Activated T-cell treated with anti-CD3 and anti-CD28 coated beads, Interleukin-2, amount 50 U/mL, for 72 hours (primary cell): ENCODE results near the gene SOCS1. TPM values are rescaled to one million over a fixed set of nuclear protein-coding genes. Genes with fewer than 3 reads are reported as not detected.

Experiments used
- ATAC-seq, 2 donors: fragments of 150-1000 bp; cut with Tn5 transposase; replicated peaks in 1 of 2; 2 replicates each; pipeline ENCODE4 v1.10.0; 2021; ENCODE audit warnings: moderate library complexity in 2 of 2, mild to moderate bottlenecking in 1 of 2
- DNase-seq, 2 donors: peaks; one replicate each; pipeline ENCODE4 v3.0.0; 2021 to 2022; ENCODE audit warnings: mixed read lengths in 1 of 2
- H3K27ac Mint-ChIP-seq: one replicate; pipeline ENCODE4 v1.8.0; 2022; ENCODE audit warnings: mild to moderate bottlenecking, moderate library complexity, mixed read lengths
- H3K27me3 Mint-ChIP-seq: one replicate; pipeline ENCODE4 v1.8.0; 2022; ENCODE audit warnings: low read depth, mixed read lengths
- H3K36me3 Mint-ChIP-seq, 2 donors: one replicate each; pipeline ENCODE4 v1.8.0; 2022; ENCODE audit warnings: mixed read lengths in 2 of 2, mild to moderate bottlenecking in 1 of 2; ENCODE audit not compliant: insufficient read depth in 2 of 2
- H3K4me1 Mint-ChIP-seq: one replicate; pipeline ENCODE4 v1.8.0; 2022; ENCODE audit warnings: low read depth, mixed read lengths
- H3K4me3 Mint-ChIP-seq, 2 donors: one replicate each; pipeline ENCODE4 v1.8.0; 2022; ENCODE audit warnings: mild to moderate bottlenecking in 2 of 2, mixed read lengths in 2 of 2, moderate library complexity in 2 of 2
- H3K9me3 Mint-ChIP-seq, 2 donors: one replicate each; pipeline ENCODE4 v1.8.0; 2022; ENCODE audit warnings: mixed read lengths in 2 of 2
- total RNA-seq, 2 donors: library from RNA; stranded (reverse); gene quantifications; one replicate each; pipeline ENCODE4 v1.2.3, GENCODE V29; 2022

SOCS1 gene
- total RNA-seq, 2 donors from 2014 or later = 93.7 to 126 TPM

GRCh38 chr16:11277607-11278337, 21.8 kb upstream of the SOCS1 start:
- no peak overlapping the region for H3K27ac Mint-ChIP-seq
- H3K4me3 Mint-ChIP-seq = no peak overlapping the region
- H3K36me3 Mint-ChIP-seq = no peaks in the 10 kb centered on the region
- peaks cover 7% of the 10 kb centered on the region for H3K27me3 Mint-ChIP-seq
- DNase-seq = no peak
- ATAC-seq = no peak
- H3K9me3 Mint-ChIP-seq = no peaks in the 10 kb centered on the region
- peaks cover 5% of the 10 kb centered on the region for H3K4me1 Mint-ChIP-seq

GRCh38 chr16:11276896-11277593, 21.0 kb upstream of the SOCS1 start:
- no peaks in the 10 kb centered on the region for H3K36me3 Mint-ChIP-seq
- DNase-seq (no peak), ATAC-seq (no peak)
- H3K9me3 Mint-ChIP-seq = no peaks in the 10 kb centered on the region
- peaks cover 2% of the 10 kb centered on the region for H3K4me1 Mint-ChIP-seq
- H3K27me3 Mint-ChIP-seq = peaks cover 2% of the 10 kb centered on the region
- H3K27ac Mint-ChIP-seq = no peak overlapping the region
- no peak overlapping the region for H3K4me3 Mint-ChIP-seq

- Mint-ChIP-seq H3K4me1 (no peaks in the 10 kb centered on the region), H3K36me3 (no peaks in the 10 kb centered on the region), H3K9me3 (no peaks in the 10 kb centered on the region), H3K27ac (no peak within 1 kb of the TSS), H3K4me3 (no peak within 1 kb of the TSS), H3K27me3 (no peaks in the 10 kb centered on the region)
- DNase-seq (no peak), ATAC-seq (no peak)
Observed at GRCh38 chr16:11276143-11276895, 20.3 kb upstream of the SOCS1 start, which contains the start of gene PRM2. Gene PRM2, minus strand, starts transcription at chr16:11276480. Its CDS starts 110 bp downstream, at chr16:11276370.

GRCh38 chr16:11274964-11275363, 19.0 kb upstream of the SOCS1 start:
- DNase-seq (no peak), ATAC-seq (no peak)
- no peaks in the 10 kb centered on the region for H3K4me1 Mint-ChIP-seq
- no peaks in the 10 kb centered on the region for H3K27me3 Mint-ChIP-seq
- H3K4me3 Mint-ChIP-seq = no peak overlapping the region
- H3K27ac Mint-ChIP-seq = no peak overlapping the region
- no peaks in the 10 kb centered on the region for H3K9me3 Mint-ChIP-seq
- no peaks in the 10 kb centered on the region for H3K36me3 Mint-ChIP-seq

- no peaks in the 10 kb centered on the region for H3K36me3 Mint-ChIP-seq
- no peak for DNase-seq
- no peaks in the 10 kb centered on the region for H3K9me3 Mint-ChIP-seq
- H3K27ac Mint-ChIP-seq = no peak overlapping the region
- no peak overlapping the region for H3K4me3 Mint-ChIP-seq
- no peaks in the 10 kb centered on the region for H3K4me1 Mint-ChIP-seq
- no peak for ATAC-seq
- H3K27me3 Mint-ChIP-seq = no peaks in the 10 kb centered on the region
Observed at GRCh38 chr16:11273721-11274324, 17.8 kb upstream of the SOCS1 start.

GRCh38 chr16:11272921-11273720, 17.1 kb upstream of the SOCS1 start, which contains the start of gene PRM3:
Gene PRM3, minus strand, starts transcription at chr16:11273629. Its CDS starts 34 bp downstream, at chr16:11273595.
- ATAC-seq = no peak
- H3K36me3 Mint-ChIP-seq = no peaks in the 10 kb centered on the region

GRCh38 chr16:11272484-11272883, 16.5 kb upstream of the SOCS1 start:
- H3K4me1 Mint-ChIP-seq = no peaks in the 10 kb centered on the region
- DNase-seq = no peak
- no peaks in the 10 kb centered on the region for H3K27me3 Mint-ChIP-seq
- no peaks in the 10 kb centered on the region for H3K9me3 Mint-ChIP-seq
- H3K27ac Mint-ChIP-seq = no peak overlapping the region
- no peaks in the 10 kb centered on the region for H3K36me3 Mint-ChIP-seq
- ATAC-seq = no peak
- H3K4me3 Mint-ChIP-seq = no peak overlapping the region

More at GRCh38 chr16:11272921-11273720, 17.1 kb upstream of the SOCS1 start, which contains the start of gene PRM3:
- no peaks in the 10 kb centered on the region for H3K4me1 Mint-ChIP-seq
- no peak for DNase-seq
- H3K4me3 Mint-ChIP-seq = no peak within 1 kb of the TSS
- H3K27me3 Mint-ChIP-seq = no peaks in the 10 kb centered on the region
- no peak within 1 kb of the TSS for H3K27ac Mint-ChIP-seq
- H3K9me3 Mint-ChIP-seq = no peaks in the 10 kb centered on the region

- no peak overlapping the region for H3K4me3 Mint-ChIP-seq
- no peak for DNase-seq
- H3K9me3 Mint-ChIP-seq = no peaks in the 10 kb centered on the region
- no peaks in the 10 kb centered on the region for H3K4me1 Mint-ChIP-seq
- no peak for ATAC-seq
- no peaks in the 10 kb centered on the region for H3K36me3 Mint-ChIP-seq
- H3K27me3 Mint-ChIP-seq = no peaks in the 10 kb centered on the region
- H3K27ac Mint-ChIP-seq = no peak overlapping the region
Observed at GRCh38 chr16:11271610-11272009, 15.6 kb upstream of the SOCS1 start.

- Mint-ChIP-seq H3K4me1 (no peaks in the 10 kb centered on the region), H3K27me3 (no peaks in the 10 kb centered on the region), H3K4me3 (no peak overlapping the region), H3K27ac (no peak overlapping the region), H3K36me3 (no peaks in the 10 kb centered on the region), H3K9me3 (no peaks in the 10 kb centered on the region)
- ATAC-seq (no peak), DNase-seq (no peak)
Observed at GRCh38 chr16:11270602-11271162, 14.7 kb upstream of the SOCS1 start.

GRCh38 chr16:11268921-11269375, 12.9 kb upstream of the SOCS1 start, which contains the start of gene TNP2:
Gene TNP2, minus strand, starts transcription at chr16:11269325. Its CDS starts 63 bp downstream, at chr16:11269262.
- Mint-ChIP-seq H3K27ac (no peak within 1 kb of the TSS), H3K9me3 (no peaks in the 10 kb centered on the region), H3K4me1 (peaks cover 11% of the 10 kb centered on the region), H3K27me3 (no peaks in the 10 kb centered on the region), H3K4me3 (no peak within 1 kb of the TSS), H3K36me3 (no peaks in the 10 kb centered on the region)
- no peak for ATAC-seq
- DNase-seq = no peak

GRCh38 chr16:11265124-11265523, 9.1 kb upstream of the SOCS1 start:
- H3K4me3 Mint-ChIP-seq = no peak overlapping the region
- peaks cover 43% of the 10 kb centered on the region for H3K4me1 Mint-ChIP-seq
- DNase-seq = no peak
- peaks cover 4% of the 10 kb centered on the region for H3K27me3 Mint-ChIP-seq
- no peaks in the 10 kb centered on the region for H3K36me3 Mint-ChIP-seq
- no peak overlapping the region for H3K27ac Mint-ChIP-seq
- no peak for ATAC-seq
- H3K9me3 Mint-ChIP-seq = no peaks in the 10 kb centered on the region
